Astrocyte of the spinal cord (primary cell): ENCODE results near the gene PIGR.
"Not testable (repeated sequence)": the region's sequence is repeated elsewhere in the genome, so short reads cannot be mapped to it uniquely, and the experiment has no call there.

Experiments used
- DNase-seq: peaks from one replicate; pipeline ENCODE4 v3.0.0; 2011; ENCODE audit warnings: low read depth, low spot score
- H3K4me3 ChIP-seq: 2 replicates; pipeline ENCODE4 v1.5.1; 2011; ENCODE audit warnings: low read depth, mild to moderate bottlenecking, low read length, moderate library complexity
- in situ Hi-C: cut with HindIII; loops from 2 replicates; pipeline ENCODE4 v1.10.0; 2017; ENCODE audit warnings: low sequenced_read_pairs
- TF ChIP-seq, protein P1 (sequence below): IDR thresholded peaks from 2 replicates; pipeline ENCODE4 v1.5.1; 2012; ENCODE audit warnings: low read depth, mild to moderate bottlenecking, low read length, inconsistent platforms

Gene PIGR

DNA sequence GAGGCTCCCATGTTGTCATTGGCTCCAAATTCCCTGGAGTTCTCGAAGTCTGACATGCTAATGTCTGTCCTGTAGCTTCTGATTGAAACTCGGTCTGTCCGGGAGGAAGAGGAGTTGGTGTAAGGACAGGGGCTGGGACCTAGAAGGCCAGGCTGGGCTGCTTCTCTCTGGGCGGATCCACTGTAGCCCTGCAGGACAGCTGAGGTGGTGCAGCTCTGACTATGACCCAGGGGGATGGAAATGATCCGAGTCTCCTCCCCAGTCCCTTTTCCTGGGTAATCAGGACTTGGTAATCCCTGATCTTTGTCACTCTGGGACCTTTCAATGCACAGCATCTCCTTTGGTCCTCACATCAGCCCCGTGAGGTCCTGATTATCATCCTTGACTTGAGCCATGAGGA lies 14.6 kb downstream of the PIGR start:
- no peak for DNase-seq
- H3K4me3 ChIP-seq: no peak overlapping the region
- in situ Hi-C loops: no loop called here
- TF ChIP-seq, protein P1, sequence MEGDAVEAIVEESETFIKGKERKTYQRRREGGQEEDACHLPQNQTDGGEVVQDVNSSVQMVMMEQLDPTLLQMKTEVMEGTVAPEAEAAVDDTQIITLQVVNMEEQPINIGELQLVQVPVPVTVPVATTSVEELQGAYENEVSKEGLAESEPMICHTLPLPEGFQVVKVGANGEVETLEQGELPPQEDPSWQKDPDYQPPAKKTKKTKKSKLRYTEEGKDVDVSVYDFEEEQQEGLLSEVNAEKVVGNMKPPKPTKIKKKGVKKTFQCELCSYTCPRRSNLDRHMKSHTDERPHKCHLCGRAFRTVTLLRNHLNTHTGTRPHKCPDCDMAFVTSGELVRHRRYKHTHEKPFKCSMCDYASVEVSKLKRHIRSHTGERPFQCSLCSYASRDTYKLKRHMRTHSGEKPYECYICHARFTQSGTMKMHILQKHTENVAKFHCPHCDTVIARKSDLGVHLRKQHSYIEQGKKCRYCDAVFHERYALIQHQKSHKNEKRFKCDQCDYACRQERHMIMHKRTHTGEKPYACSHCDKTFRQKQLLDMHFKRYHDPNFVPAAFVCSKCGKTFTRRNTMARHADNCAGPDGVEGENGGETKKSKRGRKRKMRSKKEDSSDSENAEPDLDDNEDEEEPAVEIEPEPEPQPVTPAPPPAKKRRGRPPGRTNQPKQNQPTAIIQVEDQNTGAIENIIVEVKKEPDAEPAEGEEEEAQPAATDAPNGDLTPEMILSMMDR: peak; percentile 17

DNA sequence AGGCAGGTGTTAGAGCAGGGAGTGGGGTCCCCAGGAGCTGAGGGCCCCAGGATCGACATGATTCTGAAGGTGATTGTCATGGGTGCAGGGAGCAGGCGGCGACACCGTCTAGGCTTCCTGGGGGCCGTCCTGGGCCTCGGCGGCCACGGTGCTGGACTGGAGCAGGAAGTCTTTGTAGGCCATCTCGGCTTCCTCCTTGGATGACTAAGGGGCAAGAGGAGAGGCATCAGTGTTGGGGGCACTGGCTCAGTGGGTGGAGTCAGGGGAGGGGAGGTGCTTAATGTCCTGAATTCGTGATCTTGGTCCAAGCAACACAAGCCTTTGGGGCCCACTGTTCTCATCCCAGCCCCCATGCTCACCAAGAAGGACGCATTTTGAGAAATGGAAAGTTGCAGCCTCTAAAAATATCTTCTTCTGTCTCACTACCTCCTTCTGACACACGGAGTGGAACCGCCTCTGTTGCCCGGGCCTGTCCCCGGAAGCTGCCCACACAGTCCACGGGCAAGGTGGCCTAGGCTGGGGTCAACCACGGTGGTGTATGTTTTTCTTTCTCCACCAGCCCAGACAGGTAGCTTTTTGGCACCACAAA lies 16.0 kb downstream of the PIGR start:
- in situ Hi-C loops: no loop called here
- TF ChIP-seq, protein P1: no peak
- no peak for DNase-seq

DNA sequence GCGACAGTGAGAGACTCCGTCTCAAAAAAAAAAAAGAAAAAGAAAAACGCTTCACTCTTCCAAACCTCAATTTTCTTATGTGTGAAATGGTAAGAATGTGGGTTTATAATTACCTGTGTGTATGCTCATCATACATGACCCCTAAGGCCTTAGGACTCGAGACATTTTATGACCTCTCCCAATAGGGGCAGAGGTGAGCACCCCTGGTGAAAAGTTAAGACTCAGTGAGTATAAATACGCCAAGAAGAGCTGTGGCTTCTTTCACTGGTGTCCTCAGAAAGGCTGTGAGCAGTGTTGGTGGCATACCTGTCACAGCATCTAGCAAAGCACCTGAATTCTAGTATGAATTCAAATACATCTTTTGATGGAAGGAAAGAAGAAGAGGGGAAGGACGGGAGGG lies 16.7 kb downstream of the PIGR start:
- in situ Hi-C loops: no loop called here
- no peak overlapping the region for H3K4me3 ChIP-seq
- TF ChIP-seq, protein P1: no peak
- DNase-seq: no peak

More for the DNA sequence above, 16.0 kb downstream of the PIGR start:
- H3K4me3 ChIP-seq: no peak overlapping the region

DNA sequence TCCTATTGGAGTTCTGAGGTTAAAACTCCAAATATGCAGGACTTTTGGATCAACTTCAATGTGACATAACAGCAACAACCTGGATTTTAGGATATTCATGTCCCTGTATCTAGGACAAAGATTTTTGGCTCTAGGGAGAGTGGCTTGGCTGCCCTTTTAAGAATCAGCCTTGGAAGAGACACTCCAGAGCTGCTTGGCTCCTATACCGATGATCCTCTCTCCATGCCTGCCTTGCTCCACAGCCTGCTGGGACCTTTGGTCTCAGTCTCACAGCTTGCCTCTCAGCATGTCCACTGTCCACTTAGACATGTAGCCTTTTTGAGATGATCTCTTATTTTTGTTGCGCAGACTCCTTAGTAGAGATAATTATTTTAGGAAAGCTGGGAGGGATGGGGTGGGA lies 20.0 kb downstream of the PIGR start:
- no peak for DNase-seq
- TF ChIP-seq, protein P1: no peak
- no peak overlapping the region for H3K4me3 ChIP-seq
- in situ Hi-C loops: no loop called here

DNA sequence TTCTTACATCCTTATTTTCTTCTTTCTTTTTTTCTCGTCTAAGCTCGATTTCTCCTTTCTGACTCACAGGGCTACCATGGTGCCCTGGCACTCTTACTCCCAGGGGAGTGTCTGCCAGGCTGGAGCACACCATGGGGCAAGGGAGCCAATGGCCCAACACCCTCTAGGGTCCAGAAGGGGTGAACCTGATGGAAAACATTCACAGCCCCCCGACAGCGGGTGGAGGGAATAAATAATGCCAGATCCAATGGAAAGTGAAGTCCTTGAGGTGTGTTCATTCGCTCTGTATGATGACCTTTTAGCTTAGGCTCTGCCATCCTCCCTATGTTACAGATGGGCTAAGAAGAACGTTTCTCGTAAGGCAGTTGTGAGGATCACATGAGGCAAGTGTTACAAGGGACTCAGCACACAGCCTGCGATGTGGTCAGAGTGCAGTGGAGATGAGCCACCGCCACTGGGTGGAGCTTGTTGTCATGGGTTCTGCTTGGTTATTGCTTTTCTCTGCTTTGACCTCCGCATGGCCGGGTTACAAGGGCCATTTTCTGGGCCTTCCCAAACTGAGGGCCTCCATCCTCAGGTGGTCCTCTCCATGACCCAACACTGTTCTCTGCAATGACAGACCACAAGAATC lies 21.0 kb downstream of the PIGR start:
- no peak overlapping the region for H3K4me3 ChIP-seq
- TF ChIP-seq, protein P1: no peak
- in situ Hi-C loops: no loop called here
- no peak for DNase-seq

DNA sequence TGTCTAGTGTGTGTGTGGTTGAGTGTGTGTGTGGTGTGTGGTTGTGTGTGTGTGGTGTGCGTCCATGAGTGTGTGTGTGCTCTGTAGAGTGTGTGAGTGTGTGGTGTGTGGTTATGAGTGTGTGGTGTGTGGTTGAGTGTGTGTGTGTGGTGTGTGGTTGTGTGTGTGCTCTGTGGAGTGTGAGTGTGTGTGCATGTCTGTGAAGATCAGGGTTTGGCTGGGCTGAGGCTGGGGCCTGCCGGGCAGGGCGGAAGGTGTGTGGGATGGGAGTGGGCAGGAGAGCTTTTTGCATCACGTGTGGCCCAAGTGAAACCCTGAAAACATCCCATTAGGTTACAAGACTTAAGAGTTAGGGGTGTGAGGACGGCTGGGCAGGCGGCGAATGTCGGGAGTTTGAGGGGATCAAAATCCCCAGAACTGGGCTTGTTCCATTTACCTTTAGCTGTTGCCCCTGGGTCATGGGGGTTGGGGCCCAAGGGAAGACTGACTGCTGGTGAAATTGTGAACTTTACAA lies 21.6 kb downstream of the PIGR start:
- TF ChIP-seq, protein P1: no peak
- no peak for DNase-seq
- no peak overlapping the region for H3K4me3 ChIP-seq
- in situ Hi-C loops: no loop called here

DNA sequence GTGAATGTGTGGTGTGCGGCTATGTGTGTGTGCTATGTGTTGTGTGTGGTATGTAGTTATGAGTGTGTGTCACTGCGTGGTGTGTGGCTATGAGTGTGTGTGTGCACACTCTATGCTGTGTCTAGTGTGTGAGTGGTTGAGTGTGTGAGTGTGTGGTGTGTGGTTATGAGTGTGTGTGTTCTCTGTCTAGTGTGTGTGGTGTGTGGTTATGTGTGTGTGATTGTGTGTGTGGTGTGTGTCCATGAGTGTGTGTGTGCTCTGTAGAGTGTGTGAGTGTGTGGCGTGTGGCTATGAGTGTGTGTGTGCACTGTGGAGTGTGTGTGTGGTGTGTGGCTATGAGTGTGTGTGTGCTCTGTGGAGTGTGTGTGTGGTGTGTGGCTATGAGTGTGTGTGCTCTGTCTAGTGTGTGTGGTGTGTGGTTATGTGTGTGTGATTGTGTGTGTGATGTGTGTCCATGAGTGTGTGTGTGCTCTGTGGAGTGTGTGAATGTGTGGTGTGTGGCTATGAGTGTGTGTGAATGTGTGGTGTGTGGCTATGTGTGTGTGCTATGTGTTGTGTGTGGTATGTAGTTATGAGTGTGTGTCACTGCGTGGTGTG lies 22.2 kb downstream of the PIGR start:
- H3K4me3 ChIP-seq, DNase-seq, in situ Hi-C loops: not testable (repeated sequence)
